Measurements from ENCODE around the gene A2ML1. TPM values are rescaled to one million over a fixed set of nuclear protein-coding genes. Genes with fewer than 3 reads are reported as not detected.

A2ML1 gene
- total RNA-seq, 1 experiment from 2014 or later: not detected

GRCh38 chr12:8922544-8922943 lies 100.1 kb downstream of the A2ML1 start:
- POLR2A ChIA-PET: no interaction called here
- Mint-ChIP-seq H3K27ac (ENCODE audit: low read depth, unreplicated experiment) (no peak overlapping the region), H3K4me1 (ENCODE audit: insufficient read depth, unreplicated experiment) (no peaks in the 10 kb centered on the region), H3K27me3 (ENCODE audit: insufficient read depth, unreplicated experiment) (no peaks in the 10 kb centered on the region), H3K36me3 (ENCODE audit: insufficient read depth, unreplicated experiment) (peaks cover 37% of the 10 kb centered on the region), H3K9me3 (ENCODE audit: unreplicated experiment) (no peaks in the 10 kb centered on the region), H3K4me3 (ENCODE audit: unreplicated experiment) (no peak overlapping the region)
- intact Hi-C loops (cut with micrococcal nuclease): no loop called here
- DNase-seq (ENCODE audit: unreplicated experiment): no peak
- CTCF ChIA-PET: interaction anchor here (1.3 kb wide), 1 partner anchor 8 kb away, joined by 8 read pairs; the partner anchor contains the start of gene PHC1
- TF ChIP-seq CTCF (IDR thresholded peaks at IDR 0.05; ENCODE audit: unreplicated experiment): no peak
- BruUV-seq (replicated peaks): no TSS peak

Other genes with a start within 250 kb of the A2ML1 start
- gene AICDA, start 209.8 kb upstream of the A2ML1 start, total RNA-seq (2022): not detected in 2 replicates
- gene MFAP5, start 159.8 kb upstream of the A2ML1 start, total RNA-seq (2022): 0.64 and 1.6 TPM in 2 replicates
- 32.7 and 34.4 TPM in 2 replicates for gene RIMKLB, start 124.6 kb upstream of the A2ML1 start, total RNA-seq (2022)
- 23.0 TPM in 2 replicates for gene PHC1, start 91.9 kb downstream of the A2ML1 start, total RNA-seq (2022)
- 130 and 159 TPM in 2 replicates for gene M6PR, start 127.0 kb downstream of the A2ML1 start, total RNA-seq (2022)
- 1.7 and 1.9 TPM in 2 replicates for gene KLRG1, start 166.9 kb downstream of the A2ML1 start, total RNA-seq (2022)